SH-SY5Y (cell line): Measurements from ENCODE around the gene TMEM123.

ENCODE experiments used
- GATA2 ChIP-seq: IDR thresholded peaks from 2 replicates; pipeline ENCODE4 v1.6.1; 2011; ENCODE audit warnings: mild to moderate bottlenecking, low read depth, low read length
- GATA3 ChIP-seq: IDR thresholded peaks from 2 replicates; pipeline ENCODE4 v1.6.1; 2011; ENCODE audit warnings: low read depth, mild to moderate bottlenecking, low read length, moderate library complexity

DNA sequence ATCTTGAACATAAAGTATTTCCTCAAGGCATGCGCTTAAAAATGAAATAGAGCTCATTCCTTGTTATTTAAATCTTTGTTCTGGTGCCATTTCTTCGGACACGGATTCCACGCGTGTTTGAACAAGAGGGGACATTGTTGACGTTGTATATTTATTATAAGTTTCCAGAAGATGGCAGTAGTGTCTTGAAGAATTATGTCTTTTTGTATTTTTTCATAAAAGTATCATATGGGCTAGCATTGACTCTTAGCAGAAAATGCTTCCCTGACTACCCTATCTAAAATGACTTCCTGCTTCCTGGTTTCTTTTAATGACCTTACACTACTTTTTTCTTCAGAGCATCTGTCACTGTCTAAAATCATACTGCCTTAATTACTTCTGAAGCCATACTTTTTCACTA lies 85.2 kb downstream of the TMEM123 start:
- TF ChIP-seq GATA2 (no peak), GATA3 (no peak)
